Aorta (tissue), 5 donors: ENCODE results near the gene MTA3. TPM values are rescaled to one million over a fixed set of nuclear protein-coding genes. Genes with fewer than 3 reads are reported as not detected.

Source experiments
- ATAC-seq: fragments of 200-7000 bp; cut with Tn5 transposase; one replicate; pipeline ENCODE4 v1.9.1; 2022; ENCODE audit warnings: moderate library complexity; ENCODE audit not compliant: low FRiP score
- DNase-seq, 2 donors: peaks; one replicate each; pipeline ENCODE4 v3.0.0-alpha.2; 2020
- H3K27ac ChIP-seq, 2 donors: one replicate each; pipeline ENCODE4 v1.5.1; 2013; ENCODE audit warnings: low read length in 2 of 2, mild to moderate bottlenecking in 2 of 2, moderate library complexity in 2 of 2, control low read depth in 1 of 2, inconsistent platforms in 1 of 2, low read depth in 1 of 2
- H3K27me3 ChIP-seq, 2 donors: one replicate each; pipeline ENCODE4 v1.6.1; 2013; ENCODE audit warnings: control low read depth in 1 of 2, low read length in 1 of 2, mild to moderate bottlenecking in 1 of 2, moderate library complexity in 1 of 2; ENCODE audit not compliant: insufficient read depth in 2 of 2, control insufficient read depth in 1 of 2
- H3K36me3 ChIP-seq, 2 donors: one replicate each; pipeline ENCODE4 v1.6.1; 2013; ENCODE audit warnings: control low read depth in 1 of 2, low read length in 1 of 2, mild to moderate bottlenecking in 1 of 2; ENCODE audit not compliant: insufficient read depth in 2 of 2, control insufficient read depth in 1 of 2
- H3K4me1 ChIP-seq, 2 donors: one replicate each; pipeline ENCODE4 v1.6.1; 2013; ENCODE audit warnings: low read length in 2 of 2, control low read depth in 1 of 2, mild to moderate bottlenecking in 1 of 2, moderate library complexity in 1 of 2; ENCODE audit not compliant: insufficient read depth in 2 of 2, control insufficient read depth in 1 of 2
- H3K4me3 ChIP-seq, 2 donors: one replicate each; pipeline ENCODE4 v1.5.1; 2013; ENCODE audit warnings: low read length in 2 of 2, control low read depth in 1 of 2, mild to moderate bottlenecking in 1 of 2
- H3K9me3 ChIP-seq: one replicate; pipeline ENCODE4 v1.6.1; 2013; ENCODE audit warnings: mild to moderate bottlenecking, low read length; ENCODE audit not compliant: control insufficient read depth
- WGBS, 2 donors: extraction: QIAGEN DNeasy Blood & Tissue Kit; methylation state at CpG; one replicate each; pipeline ENCODE4 v1.1.7; 2013; 5-methylcytosine and 5-hydroxymethylcytosine counted together
- intact Hi-C, 2 donors: fragments of 100-400 bp; cut with DNase I; formaldehyde crosslinking; loops; one replicate each; pipeline versions ENCODE4 v1.14.2 to v1.15.0; 2022
- polyA plus RNA-seq, 2 donors: library from polyadenylated mRNA; stranded (reverse); fragments of 200-250 nt; gene quantifications; one replicate each; pipeline ENCODE4 v1.2.3, GENCODE V29; 2013
- total RNA-seq, 2 donors: library from RNA; stranded (reverse); fragmentation: NEBNext Ultra II Directional; extraction: Animal tissue kit (Norgen Biotek cat#: 25700); gene quantifications; one replicate each; pipeline ENCODE4 v1.2.1, GENCODE V29; 2021
- donor health status: healthy with polysubstance abuse.
- donor health status: Bipolar disorder and iron deficiency.
- donor health status: DM: no; HTN: no; CAD: no.
- donor health status: DM: no; HTN: no; CAD: no.
- donor health status: DM: yes; HTN: yes; CAD: no.

MTA3 gene
- total and polyA plus RNA-seq, 4 donors = 17.3 to 50.7 (median 36.2) TPM

- 90 to 97% methylated on average over 2 of the region's 2 CpGs for whole genome bisulfite sequencing, 2 donors
- no peak for ATAC-seq
Measured at GRCh38 chr2:42693013-42693615, 124.7 kb downstream of the MTA3 start.

GRCh38 chr2:42693688-42694479 lies 125.5 kb downstream of the MTA3 start:
- 92 to 94% methylated on average over 5 of the region's 5 CpGs for WGBS, 2 donors
- intact Hi-C loops = no loop called here
- Histone ChIP-seq H3K4me1 (no peaks in the 10 kb centered on the region), H3K4me3 (no peak overlapping the region), H3K27ac (no peak overlapping the region), H3K9me3 (no peaks in the 10 kb centered on the region), H3K36me3 (no peaks in the 10 kb centered on the region), H3K27me3 (no peaks in the 10 kb centered on the region)
- ATAC-seq (no peak), DNase-seq (no peak)

More at GRCh38 chr2:42693013-42693615, 124.7 kb downstream of the MTA3 start:
- H3K4me3 ChIP-seq = no peak overlapping the region
- intact Hi-C loops = no loop called here
- no peak for DNase-seq
- no peaks in the 10 kb centered on the region for H3K4me1 ChIP-seq
- H3K27ac ChIP-seq = no peak overlapping the region
- no peaks in the 10 kb centered on the region for H3K27me3 ChIP-seq
- H3K9me3 ChIP-seq = no peaks in the 10 kb centered on the region
- no peaks in the 10 kb centered on the region for H3K36me3 ChIP-seq

- no peak for ATAC-seq
- Histone ChIP-seq H3K4me1 (peaks cover 0 to 2% of the 10 kb centered on the region in 2 donors), H3K27me3 (no peaks in the 10 kb centered on the region), H3K9me3 (no peaks in the 10 kb centered on the region), H3K27ac (no peak overlapping the region), H3K36me3 (no peaks in the 10 kb centered on the region), H3K4me3 (no peak overlapping the region)
- DNase-seq = no peak
- intact Hi-C loops = no loop called here
Measured at GRCh38 chr2:42696987-42697386, 128.6 kb downstream of the MTA3 start.

- peaks cover 0 to 2% of the 10 kb centered on the region in 2 donors for H3K4me1 ChIP-seq
- intact Hi-C loops = no loop called here
- no peak overlapping the region for H3K27ac ChIP-seq
- no peaks in the 10 kb centered on the region for H3K27me3 ChIP-seq
- H3K4me3 ChIP-seq = no peak overlapping the region
- no peaks in the 10 kb centered on the region for H3K9me3 ChIP-seq
- ATAC-seq = no peak
- DNase-seq = no peak
- no peaks in the 10 kb centered on the region for H3K36me3 ChIP-seq
- 95 to 98% methylated on average over 4 of the region's 4 CpGs for WGBS, 2 donors
Measured at GRCh38 chr2:42698940-42699339, 130.5 kb downstream of the MTA3 start.

- H3K9me3 ChIP-seq = no peaks in the 10 kb centered on the region
- no peak overlapping the region for H3K27ac ChIP-seq
- peaks cover 2 to 3% of the 10 kb centered on the region in 2 donors for H3K36me3 ChIP-seq
- DNase-seq = no peak
- H3K27me3 ChIP-seq = no peaks in the 10 kb centered on the region
- no peak overlapping the region for H3K4me3 ChIP-seq
- WGBS, 2 donors = 60 to 69% methylated on average over 3 of the region's 3 CpGs
- no peak for ATAC-seq
- intact Hi-C loops = no loop called here
- H3K4me1 ChIP-seq = no peaks in the 10 kb centered on the region
Measured at GRCh38 chr2:42706836-42707235, 138.4 kb downstream of the MTA3 start.

GRCh38 chr2:42708179-42708578 lies 139.7 kb downstream of the MTA3 start:
- ATAC-seq = no peak
- no peaks in the 10 kb centered on the region for H3K27me3 ChIP-seq
- 94 to 96% methylated on average over 6 of the region's 6 CpGs for WGBS, 2 donors
- no peak overlapping the region for H3K27ac ChIP-seq
- no peaks in the 10 kb centered on the region for H3K4me1 ChIP-seq
- no peak overlapping the region for H3K4me3 ChIP-seq
- intact Hi-C loops = no loop called here
- H3K9me3 ChIP-seq = no peaks in the 10 kb centered on the region
- H3K36me3 ChIP-seq = peaks cover 2 to 3% of the 10 kb centered on the region in 2 donors
- DNase-seq = no peak

GRCh38 chr2:42711896-42712295 lies 143.5 kb downstream of the MTA3 start:
- no peak for ATAC-seq
- intact Hi-C loops = no loop called here
- 97 to 98% methylated on average over 1 of the region's 1 CpG for WGBS, 2 donors

GRCh38 chr2:42712934-42713333 lies 144.5 kb downstream of the MTA3 start:
- no peak overlapping the region for H3K4me3 ChIP-seq
- DNase-seq (no peak), ATAC-seq (no peak)
- no peaks in the 10 kb centered on the region for H3K9me3 ChIP-seq
- intact Hi-C loops = no loop called here
- no peak overlapping the region for H3K27ac ChIP-seq
- 73 to 87% methylated on average over 2 of the region's 2 CpGs for WGBS, 2 donors
- H3K36me3 ChIP-seq = peaks cover 0 to 2% of the 10 kb centered on the region in 2 donors
- H3K4me1 ChIP-seq = no peaks in the 10 kb centered on the region
- H3K27me3 ChIP-seq = no peaks in the 10 kb centered on the region

More at GRCh38 chr2:42711896-42712295, 143.5 kb downstream of the MTA3 start:
- Histone ChIP-seq H3K9me3 (no peaks in the 10 kb centered on the region), H3K4me3 (no peak overlapping the region), H3K27me3 (no peaks in the 10 kb centered on the region), H3K36me3 (peaks cover 0 to 2% of the 10 kb centered on the region in 2 donors), H3K4me1 (no peaks in the 10 kb centered on the region), H3K27ac (no peak overlapping the region)
- no peak for DNase-seq

GRCh38 chr2:42713920-42714319 lies 145.5 kb downstream of the MTA3 start:
- H3K4me3 ChIP-seq = no peak overlapping the region
- no peak for DNase-seq
- no peak overlapping the region for H3K27ac ChIP-seq
- H3K4me1 ChIP-seq = no peaks in the 10 kb centered on the region
- no peak for ATAC-seq
- no peaks in the 10 kb centered on the region for H3K9me3 ChIP-seq
- intact Hi-C loops = no loop called here
- no peaks in the 10 kb centered on the region for H3K27me3 ChIP-seq
- H3K36me3 ChIP-seq = peaks cover 0 to 2% of the 10 kb centered on the region in 2 donors
- WGBS, 2 donors = 55 to 56% methylated on average over 4 of the region's 4 CpGs
